GM21528 (cell line): ENCODE measurements around the gene CPXM2.
"Not testable (repeated sequence)": the region's sequence is repeated elsewhere in the genome, so short reads cannot be mapped to it uniquely, and the experiment has no call there.

ENCODE experiments used
- ATAC-seq: cut with Tn5 transposase; IDR thresholded peaks from one replicate; pipeline ENCODE4 v1.9.1; 2021; ENCODE audit warnings: mild to moderate bottlenecking, moderate library complexity; ENCODE audit not compliant: unreplicated experiment, low FRiP score

The CPXM2 gene

GRCh38 chr10:123748711-123749110 lies 142.9 kb downstream of the CPXM2 start:
- ATAC-seq = no peak

- no peak for ATAC-seq
Observed at GRCh38 chr10:123747426-123747825, 144.2 kb downstream of the CPXM2 start.

GRCh38 chr10:123746942-123747341 lies 144.7 kb downstream of the CPXM2 start:
- no peak for ATAC-seq

- ATAC-seq = no peak
Observed at GRCh38 chr10:123746520-123746919, 145.1 kb downstream of the CPXM2 start.

GRCh38 chr10:123746061-123746460 lies 145.5 kb downstream of the CPXM2 start:
- no peak for ATAC-seq

GRCh38 chr10:123744224-123744536 lies 147.4 kb downstream of the CPXM2 start:
- ATAC-seq = no peak

GRCh38 chr10:123743441-123744223 lies 148.0 kb downstream of the CPXM2 start:
- ATAC-seq = no peak

GRCh38 chr10:123742751-123743440 lies 148.7 kb downstream of the CPXM2 start:
- no peak for ATAC-seq

GRCh38 chr10:123741711-123742110 lies 149.9 kb downstream of the CPXM2 start:
- ATAC-seq = no peak

- ATAC-seq = no peak
Observed at GRCh38 chr10:123741146-123741545, 150.5 kb downstream of the CPXM2 start.

- ATAC-seq = not testable (repeated sequence)
Observed at GRCh38 chr10:123736917-123737316, 154.7 kb downstream of the CPXM2 start.

- no peak for ATAC-seq
Observed at GRCh38 chr10:123729523-123729922, 162.1 kb downstream of the CPXM2 start.

GRCh38 chr10:123726836-123727235 lies 164.8 kb downstream of the CPXM2 start:
- ATAC-seq = no peak

- ATAC-seq = no peak
Observed at GRCh38 chr10:123726381-123726780, 165.2 kb downstream of the CPXM2 start.

GRCh38 chr10:123724747-123725146 lies 166.9 kb downstream of the CPXM2 start:
- no peak for ATAC-seq

GRCh38 chr10:123722351-123722750 lies 169.3 kb downstream of the CPXM2 start:
- no peak for ATAC-seq

GRCh38 chr10:123721441-123722049 lies 170.1 kb downstream of the CPXM2 start:
- no peak for ATAC-seq

- no peak for ATAC-seq
Observed at GRCh38 chr10:123720536-123720935, 171.1 kb downstream of the CPXM2 start.

GRCh38 chr10:123718544-123719060 lies 173.0 kb downstream of the CPXM2 start:
- ATAC-seq = no peak

- no peak for ATAC-seq
Observed at GRCh38 chr10:123717336-123717735, 174.3 kb downstream of the CPXM2 start.

GRCh38 chr10:123715546-123715945 lies 176.1 kb downstream of the CPXM2 start:
- no peak for ATAC-seq
